CD4-positive, alpha-beta T cell treated with Interleukin-1 beta for 1 hour (primary cell): ENCODE results near the gene ZNF581.

Experiments
- DNase-seq, 2 donors: peaks; one replicate each; pipeline ENCODE4 v3.0.0-alpha.2; 2020 to 2022

Gene ZNF581

GRCh38 chr19:55683449-55684261 lies 40.2 kb downstream of the ZNF581 start:
- no peak for DNase-seq

DNA sequence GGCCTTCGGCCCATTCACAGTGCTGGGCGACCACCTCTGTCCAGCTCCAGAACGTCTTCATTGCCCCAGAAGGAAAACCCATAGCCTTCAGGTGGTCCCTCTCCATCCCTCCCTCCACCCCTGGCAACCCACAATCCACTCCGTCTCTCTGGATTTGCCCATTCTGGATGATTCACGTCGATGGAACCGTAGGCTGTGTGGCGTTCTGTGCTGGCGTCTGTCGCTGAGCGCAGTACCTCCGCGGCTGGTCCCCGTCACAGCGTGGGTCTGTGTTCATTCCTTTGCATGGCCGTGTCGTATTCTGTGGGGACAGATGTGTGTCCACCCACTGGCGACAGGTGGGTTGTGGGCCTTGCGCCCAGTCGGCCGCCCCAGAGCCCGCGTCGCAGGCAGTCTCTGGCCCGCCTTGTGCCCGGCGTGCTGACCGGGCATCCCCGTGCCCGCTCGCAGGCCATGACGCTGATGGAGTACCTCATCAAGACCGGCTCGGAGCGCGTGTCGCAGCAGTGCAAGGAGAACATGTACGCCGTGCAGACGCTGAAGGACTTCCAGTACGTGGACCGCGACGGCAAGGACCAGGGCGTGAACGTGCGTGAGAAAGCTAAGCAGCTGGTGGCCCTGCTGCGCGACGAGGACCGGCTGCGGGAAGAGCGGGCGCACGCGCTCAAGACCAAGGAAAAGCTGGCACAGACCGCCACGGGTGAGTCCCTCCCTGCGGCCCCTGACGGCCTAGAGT lies 41.7 kb downstream of the ZNF581 start:
- no peak for DNase-seq

GRCh38 chr19:55685776-55686175 lies 42.3 kb downstream of the ZNF581 start:
- DNase-seq: no peak

DNA sequence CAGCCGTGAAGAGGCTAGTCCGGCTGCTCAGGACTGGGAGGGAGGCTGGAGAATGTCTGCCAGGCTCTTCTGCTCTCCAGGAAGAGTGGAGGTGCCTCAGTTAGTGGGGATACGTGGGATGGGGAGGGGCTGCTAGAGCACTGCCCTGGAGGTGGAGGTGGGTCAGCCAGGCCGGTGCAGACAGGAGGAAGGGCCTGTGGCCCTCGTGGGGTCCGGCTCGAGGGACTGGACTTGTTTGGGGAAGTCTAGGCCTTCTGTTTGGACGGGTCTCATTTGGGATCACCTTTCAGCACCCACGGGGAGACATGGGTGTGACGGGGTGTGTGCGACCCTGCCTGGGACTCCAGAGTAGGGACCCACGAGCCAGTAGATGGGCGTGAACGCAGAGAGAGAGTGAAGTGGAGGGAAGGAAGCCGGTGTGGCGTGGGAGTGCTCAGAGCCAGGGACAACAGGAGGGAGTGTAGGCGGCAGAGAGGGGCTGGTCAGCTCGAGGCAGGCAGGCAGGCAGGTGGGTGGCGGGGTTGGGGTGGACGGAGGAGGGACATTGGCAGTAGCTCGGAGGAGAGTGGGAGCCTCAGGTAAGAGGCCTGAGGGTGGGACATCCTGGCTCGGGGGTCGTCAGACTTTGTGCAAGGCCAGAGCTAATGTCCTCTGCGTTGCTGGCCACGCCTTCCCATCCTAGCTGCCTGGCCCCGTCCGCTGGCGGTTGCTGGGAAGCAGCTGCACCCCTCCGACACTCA lies 43.0 kb downstream of the ZNF581 start:
- no peak for DNase-seq

DNA sequence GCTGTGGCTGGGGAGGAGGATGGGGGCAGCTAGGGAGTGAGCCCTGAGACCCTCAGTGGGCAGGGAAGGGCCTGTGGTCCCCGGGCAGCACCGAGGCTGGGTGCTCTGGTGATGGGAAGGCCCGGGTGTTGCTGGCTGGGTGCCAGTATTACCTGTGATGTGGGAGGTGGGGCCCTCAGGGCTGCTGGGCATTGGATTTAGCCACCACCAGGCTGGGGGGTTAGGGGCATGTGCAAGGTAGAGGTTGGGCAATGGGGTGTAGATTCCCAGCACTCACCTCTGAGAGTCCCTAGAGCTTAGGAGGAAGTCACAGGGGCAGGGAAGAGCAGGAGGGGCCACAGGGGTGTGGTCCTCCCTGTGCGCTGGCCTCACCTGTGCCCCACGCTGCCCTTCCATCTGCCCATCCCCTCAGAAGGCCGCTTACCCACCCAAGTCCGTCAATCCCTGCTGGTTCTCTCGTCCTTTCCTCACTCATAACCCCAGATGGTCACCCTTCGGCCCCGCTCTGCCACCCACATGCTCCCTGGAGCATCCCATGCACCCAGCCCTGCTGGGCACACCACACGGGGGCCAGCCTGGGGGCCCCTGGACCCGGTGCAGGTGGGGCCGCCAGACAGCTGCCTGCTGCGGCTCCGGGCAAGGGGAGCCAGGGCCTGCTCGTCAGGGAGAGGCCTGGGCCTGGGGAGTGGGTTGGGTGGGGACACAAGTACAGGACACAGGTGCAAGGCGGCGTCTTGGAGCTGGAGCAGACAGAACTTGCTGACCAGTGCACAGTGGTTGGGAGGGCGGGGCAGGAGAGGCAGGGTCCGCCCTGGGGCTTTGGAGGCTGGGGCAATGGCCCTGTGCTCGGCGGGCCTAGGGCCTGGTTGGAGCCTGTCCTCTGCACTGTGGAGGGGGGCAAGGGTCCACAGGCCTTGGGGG lies 44.1 kb downstream of the ZNF581 start:
- no peak for DNase-seq

DNA sequence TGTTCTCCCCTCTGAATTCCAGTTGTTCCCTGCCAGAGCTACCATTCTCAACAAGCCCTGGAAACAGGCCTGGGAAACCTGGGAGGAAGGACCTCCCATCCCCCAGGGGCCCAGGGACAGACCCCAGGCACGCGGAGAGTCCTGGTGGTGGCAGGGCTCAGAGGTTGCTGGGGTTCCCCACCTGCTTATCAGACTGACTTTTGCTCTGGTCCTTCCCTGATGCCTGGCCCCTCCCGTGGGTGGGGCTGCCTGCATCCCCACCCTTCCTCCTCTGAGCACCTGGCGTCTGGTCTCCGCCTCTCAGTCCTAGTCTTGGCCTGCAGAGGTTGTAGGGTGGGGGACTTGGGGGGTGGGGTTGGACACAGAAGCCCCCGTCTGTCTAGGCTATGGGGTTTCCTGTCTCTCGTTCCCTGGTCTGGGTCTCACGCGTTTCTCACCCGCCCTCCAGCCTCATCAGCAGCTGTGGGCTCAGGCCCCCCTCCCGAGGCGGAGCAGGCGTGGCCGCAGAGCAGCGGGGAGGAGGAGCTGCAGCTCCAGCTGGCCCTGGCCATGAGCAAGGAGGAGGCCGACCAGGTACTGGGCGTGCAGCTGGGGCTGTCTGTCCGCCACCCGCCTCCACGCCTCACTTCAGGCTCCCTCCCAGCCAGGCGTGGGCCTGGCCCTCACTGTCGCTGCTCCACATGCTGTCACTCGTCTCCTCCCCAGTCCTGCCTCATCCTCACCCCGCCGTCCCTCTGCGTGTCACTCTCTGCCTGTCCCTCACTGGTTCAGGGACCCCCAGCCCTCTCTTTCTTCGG lies 45.2 kb downstream of the ZNF581 start:
- DNase-seq: no peak

- no peak for DNase-seq
These were observed 46.1 kb downstream of the ZNF581 start for GRCh38 chr19:55689411-55690108.

DNA sequence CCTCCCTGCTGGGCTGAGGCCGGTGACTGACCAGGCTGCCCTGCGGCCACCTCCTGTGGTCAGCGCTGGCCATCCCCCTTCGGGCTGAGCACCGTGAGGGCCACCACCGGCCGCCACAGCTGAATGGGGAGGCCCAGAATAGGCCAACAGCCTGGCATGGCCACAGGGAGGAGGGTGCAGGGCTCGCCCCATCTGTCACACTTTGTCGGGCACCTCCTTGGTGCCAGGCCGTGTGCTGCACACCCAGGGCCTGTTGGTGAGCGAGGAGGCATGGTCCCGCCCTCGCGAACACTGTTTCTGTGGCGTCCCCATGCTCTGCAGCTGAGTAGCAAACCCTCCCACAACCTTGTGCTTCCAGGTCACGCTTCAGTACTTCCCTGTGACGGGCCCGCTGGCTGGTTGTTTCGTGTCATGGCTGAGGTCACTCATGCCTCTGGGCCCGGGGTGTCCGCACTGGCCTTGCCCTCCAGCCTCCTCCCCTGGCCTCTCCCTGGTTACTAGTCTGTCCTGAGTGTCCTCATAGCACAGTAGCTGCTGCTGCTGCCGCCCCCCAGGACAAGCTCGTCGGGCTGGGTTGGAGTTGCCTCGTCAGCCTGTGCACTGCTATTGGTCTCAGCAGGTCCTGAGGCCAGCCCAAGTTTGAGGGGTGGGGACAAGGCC lies 46.8 kb downstream of the ZNF581 start:
- no peak for DNase-seq

GRCh38 chr19:55690769-55691545 lies 47.5 kb downstream of the ZNF581 start:
- DNase-seq: no peak

DNA sequence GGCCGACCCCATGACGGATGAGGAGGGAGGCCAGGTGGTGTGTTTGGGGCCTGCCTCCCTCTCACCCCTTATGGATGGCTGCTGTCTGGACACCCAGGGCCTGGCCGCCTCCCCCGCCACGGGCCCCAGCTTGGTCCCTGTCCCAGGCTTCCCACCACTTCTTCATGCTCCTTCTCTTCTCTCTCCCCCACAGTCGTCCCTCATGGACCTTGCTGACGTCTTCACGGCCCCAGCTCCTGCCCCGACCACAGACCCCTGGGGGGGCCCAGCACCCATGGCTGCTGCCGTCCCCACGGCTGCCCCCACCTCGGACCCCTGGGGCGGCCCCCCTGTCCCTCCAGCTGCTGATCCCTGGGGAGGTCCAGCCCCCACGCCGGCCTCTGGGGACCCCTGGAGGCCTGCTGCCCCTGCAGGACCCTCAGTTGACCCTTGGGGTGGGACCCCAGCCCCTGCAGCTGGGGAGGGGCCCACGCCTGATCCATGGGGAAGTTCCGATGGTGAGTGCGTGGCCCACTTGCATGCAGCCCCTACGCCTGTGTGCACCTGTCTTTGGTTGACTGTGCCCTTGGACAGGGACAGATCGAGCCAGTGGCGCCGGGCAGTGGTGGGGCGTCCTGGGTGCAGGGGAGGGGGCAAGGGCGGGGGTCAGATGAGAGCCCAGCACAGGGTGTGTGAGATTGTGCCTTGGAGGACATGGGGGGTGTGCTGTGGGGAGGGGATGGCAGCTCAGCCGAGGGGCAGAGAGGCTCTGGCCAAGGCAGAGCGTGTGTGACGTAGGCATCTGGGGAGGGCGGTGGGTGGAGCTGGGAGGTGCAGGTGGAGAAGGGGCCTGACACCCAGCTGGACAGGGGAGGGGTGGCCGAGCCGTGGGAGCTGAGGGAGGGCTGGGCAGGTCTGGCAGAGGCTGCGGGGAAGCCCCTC lies 48.4 kb downstream of the ZNF581 start:
- no peak for DNase-seq

GRCh38 chr19:55692681-55693081 lies 49.2 kb downstream of the ZNF581 start:
- DNase-seq: no peak

DNA sequence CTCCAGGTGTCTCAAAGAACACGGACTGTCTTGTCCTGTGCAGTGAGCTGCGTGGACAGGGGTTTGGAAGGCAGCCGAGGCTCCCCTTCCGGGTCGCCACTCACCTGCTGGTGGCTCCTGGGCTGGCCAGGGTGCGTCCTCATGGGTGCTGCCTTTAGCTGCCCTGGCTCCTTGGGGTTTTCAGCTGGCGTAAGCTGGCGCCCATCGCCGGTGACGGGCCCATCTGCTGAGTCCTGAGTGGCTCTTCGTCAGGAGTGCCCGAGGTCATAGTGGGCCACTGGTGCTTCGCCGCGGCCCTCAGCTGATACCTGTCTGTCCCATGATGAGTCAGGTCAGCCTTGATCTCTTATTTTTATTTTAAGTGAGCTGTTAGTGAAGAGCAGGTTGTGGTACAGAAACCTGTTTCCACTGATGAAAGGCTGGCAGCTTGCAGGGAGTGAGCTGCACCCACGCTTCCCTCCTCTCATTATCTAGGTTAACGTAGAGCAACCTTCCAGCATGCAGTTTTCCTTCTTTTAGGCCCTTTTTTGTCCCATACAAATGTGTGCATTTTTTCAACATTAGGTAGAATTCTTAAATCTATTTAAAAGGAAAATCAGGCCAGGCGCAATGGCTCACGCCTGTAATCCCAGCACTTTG lies 50.0 kb downstream of the ZNF581 start:
- DNase-seq: no peak

GRCh38 chr19:55694241-55694655 lies 50.8 kb downstream of the ZNF581 start:
- DNase-seq: no peak

DNA sequence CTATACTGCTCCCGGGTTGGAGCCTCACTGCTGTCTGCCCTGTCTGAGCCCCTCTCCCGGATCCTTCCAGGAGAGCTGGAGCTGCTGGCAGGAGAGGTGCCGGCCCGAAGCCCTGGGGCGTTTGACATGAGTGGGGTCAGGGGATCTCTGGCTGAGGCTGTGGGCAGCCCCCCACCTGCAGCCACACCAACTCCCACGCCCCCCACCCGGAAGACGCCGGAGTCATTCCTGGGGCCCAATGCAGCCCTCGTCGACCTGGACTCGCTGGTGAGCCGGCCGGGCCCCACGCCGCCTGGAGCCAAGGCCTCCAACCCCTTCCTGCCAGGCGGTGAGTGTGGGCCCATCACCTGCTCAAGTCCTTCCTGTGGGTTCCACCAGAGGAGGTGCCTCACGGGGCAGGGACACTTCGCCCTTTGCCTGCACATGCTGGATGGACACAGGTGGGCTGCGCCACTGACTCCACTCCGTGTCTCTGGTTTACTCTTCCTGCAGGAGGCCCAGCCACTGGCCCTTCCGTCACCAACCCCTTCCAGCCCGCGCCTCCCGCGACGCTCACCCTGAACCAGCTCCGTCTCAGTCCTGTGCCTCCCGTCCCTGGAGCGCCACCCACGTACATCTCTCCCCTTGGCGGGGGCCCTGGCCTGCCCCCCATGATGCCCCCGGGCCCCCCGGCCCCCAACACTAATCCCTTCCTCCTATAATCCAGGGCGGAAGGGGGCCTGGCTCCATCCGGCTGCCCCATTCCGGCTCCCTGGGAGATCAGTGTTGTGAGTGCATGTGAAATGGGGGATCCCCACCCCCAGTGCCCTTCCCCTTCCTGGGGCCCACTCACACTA lies 51.4 kb downstream of the ZNF581 start:
- no peak for DNase-seq
